ENCODE results near the gene CCDC102A. TPM values are rescaled to one million over a fixed set of nuclear protein-coding genes. Genes with fewer than 3 reads are reported as not detected.

Gene CCDC102A
- total and polyA plus RNA-seq, 9 of the 15 experiments (the other 6 are each of a cell fraction or from before 2014, with no cell fraction given): 0.03 to 4.9 (median 1.4) TPM

- TF ChIP-seq, protein P1, sequence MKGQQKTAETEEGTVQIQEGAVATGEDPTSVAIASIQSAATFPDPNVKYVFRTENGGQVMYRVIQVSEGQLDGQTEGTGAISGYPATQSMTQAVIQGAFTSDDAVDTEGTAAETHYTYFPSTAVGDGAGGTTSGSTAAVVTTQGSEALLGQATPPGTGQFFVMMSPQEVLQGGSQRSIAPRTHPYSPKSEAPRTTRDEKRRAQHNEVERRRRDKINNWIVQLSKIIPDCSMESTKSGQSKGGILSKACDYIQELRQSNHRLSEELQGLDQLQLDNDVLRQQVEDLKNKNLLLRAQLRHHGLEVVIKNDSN (CRISPR knock-in tag; IDR thresholded peaks at IDR 0.05): no peak
- TF ChIP-seq PHB2 (IDR thresholded peaks at IDR 0.05; ENCODE audit: low read depth): no peak
- TF ChIP-seq BDP1 (IDR thresholded peaks at IDR 0.05; ENCODE audit: insufficient read depth, insufficient read length): no peak
- TF ChIP-seq ARHGAP35 (IDR thresholded peaks at IDR 0.05; ENCODE audit: partially characterized antibody): no peak
- no peak for TF ChIP-seq ZNF274 (IDR thresholded peaks at IDR 0.05; ENCODE audit: borderline replicate concordance, low read depth, low read length)
- TF ChIP-seq PHF20 (IDR thresholded peaks at IDR 0.05; ENCODE audit: partially characterized antibody): peak; percentile 95
- TF ChIP-seq, protein P2, sequence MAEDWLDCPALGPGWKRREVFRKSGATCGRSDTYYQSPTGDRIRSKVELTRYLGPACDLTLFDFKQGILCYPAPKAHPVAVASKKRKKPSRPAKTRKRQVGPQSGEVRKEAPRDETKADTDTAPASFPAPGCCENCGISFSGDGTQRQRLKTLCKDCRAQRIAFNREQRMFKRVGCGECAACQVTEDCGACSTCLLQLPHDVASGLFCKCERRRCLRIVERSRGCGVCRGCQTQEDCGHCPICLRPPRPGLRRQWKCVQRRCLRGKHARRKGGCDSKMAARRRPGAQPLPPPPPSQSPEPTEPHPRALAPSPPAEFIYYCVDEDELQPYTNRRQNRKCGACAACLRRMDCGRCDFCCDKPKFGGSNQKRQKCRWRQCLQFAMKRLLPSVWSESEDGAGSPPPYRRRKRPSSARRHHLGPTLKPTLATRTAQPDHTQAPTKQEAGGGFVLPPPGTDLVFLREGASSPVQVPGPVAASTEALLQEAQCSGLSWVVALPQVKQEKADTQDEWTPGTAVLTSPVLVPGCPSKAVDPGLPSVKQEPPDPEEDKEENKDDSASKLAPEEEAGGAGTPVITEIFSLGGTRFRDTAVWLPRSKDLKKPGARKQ (CRISPR knock-in tag; IDR thresholded peaks at IDR 0.05): no peak
- no peak for TF ChIP-seq RFX5 (IDR thresholded peaks at IDR 0.05; ENCODE audit: low read depth, low read length)
- TF ChIP-seq ESRRB (CRISPR knock-in tag; IDR thresholded peaks at IDR 0.05; ENCODE audit: borderline replicate concordance): no peak
- no peak for TF ChIP-seq ZNF778 (CRISPR knock-in tag; IDR thresholded peaks at IDR 0.05)
- TF ChIP-seq CBX1 (IDR thresholded peaks at IDR 0.05; ENCODE audit: low read depth): peak; percentile 86; the same call in 1 of the 2 replicates
- TF ChIP-seq, protein P3, sequence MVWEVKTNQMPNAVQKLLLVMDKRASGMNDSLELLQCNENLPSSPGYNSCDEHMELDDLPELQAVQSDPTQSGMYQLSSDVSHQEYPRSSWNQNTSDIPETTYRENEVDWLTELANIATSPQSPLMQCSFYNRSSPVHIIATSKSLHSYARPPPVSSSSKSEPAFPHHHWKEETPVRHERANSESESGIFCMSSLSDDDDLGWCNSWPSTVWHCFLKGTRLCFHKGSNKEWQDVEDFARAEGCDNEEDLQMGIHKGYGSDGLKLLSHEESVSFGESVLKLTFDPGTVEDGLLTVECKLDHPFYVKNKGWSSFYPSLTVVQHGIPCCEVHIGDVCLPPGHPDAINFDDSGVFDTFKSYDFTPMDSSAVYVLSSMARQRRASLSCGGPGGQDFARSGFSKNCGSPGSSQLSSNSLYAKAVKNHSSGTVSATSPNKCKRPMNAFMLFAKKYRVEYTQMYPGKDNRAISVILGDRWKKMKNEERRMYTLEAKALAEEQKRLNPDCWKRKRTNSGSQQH (CRISPR knock-in tag; IDR thresholded peaks at IDR 0.05): 0 out of 2 replicates have a peak, but pooled peaks have one; percentile 40
- TF ChIP-seq KAT2B (IDR thresholded peaks at IDR 0.05; ENCODE audit: low read depth, low read length): no peak
- TF ChIP-seq RBFOX2 (IDR thresholded peaks at IDR 0.05; ENCODE audit: low read depth, low read length): peak; percentile 96
- no peak for TF ChIP-seq ZNF280A (IDR thresholded peaks at IDR 0.05; ENCODE audit: low read depth, partially characterized antibody)
- 0 out of 2 replicates have a peak, but pooled peaks have one; percentile 60 for TF ChIP-seq ZNF197 (CRISPR knock-in tag; IDR thresholded peaks at IDR 0.05; ENCODE audit: low read depth)
- TF ChIP-seq HMG20B (CRISPR knock-in tag; IDR thresholded peaks at IDR 0.05): no peak
- no peak for TF ChIP-seq ZNF511 (CRISPR knock-in tag; IDR thresholded peaks at IDR 0.05)
- TF ChIP-seq SMARCE1 (IDR thresholded peaks at IDR 0.05): no peak
- TF ChIP-seq ZNF23 (CRISPR knock-in tag; IDR thresholded peaks at IDR 0.05): no peak
- TF ChIP-seq ZNF561 (CRISPR knock-in tag; conservative IDR thresholded peaks at IDR 0.05): no peak
- TF ChIP-seq LEF1 (IDR thresholded peaks at IDR 0.05): no peak
- TF ChIP-seq EP300 (IDR thresholded peaks at IDR 0.05; ENCODE audit: low read length): peak; percentile 27; the same call in 1 of the 2 replicates
- TF ChIP-seq CBX2 (IDR thresholded peaks at IDR 0.05; ENCODE audit: insufficient read depth, low read length, poor library complexity, severe bottlenecking): no peak
These were observed 74.0 kb downstream of the CCDC102A start, which contains the start of gene POLR2C (continued) for GRCh38 chr16:57462209-57462977.

Data from K562 (cell line).